Stimulated activated CD4-positive, alpha-beta T cell treated with anti-CD3 and anti-CD28 coated beads, Interleukin-15, amount 100 ng/mL, for 48 hours (primary cell): ENCODE measurements around the gene CD63.

Experiments used
- DNase-seq, 2 donors: peaks; one replicate each; pipeline ENCODE4 v3.0.0-alpha.2; 2020; ENCODE audit warnings: low read depth in 2 of 2

The CD63 gene

GRCh38 chr12:55704824-55705718, 23.7 kb downstream of the CD63 start:
- no peak for DNase-seq

GRCh38 chr12:55703901-55704761, 24.7 kb downstream of the CD63 start:
- no peak for DNase-seq

GRCh38 chr12:55703288-55703687, 25.5 kb downstream of the CD63 start:
- no peak for DNase-seq

- DNase-seq = no peak
Measured at GRCh38 chr12:55702861-55703260, 25.9 kb downstream of the CD63 start.

GRCh38 chr12:55700255-55701018, 28.4 kb downstream of the CD63 start:
- no peak for DNase-seq

- DNase-seq = no peak
Measured at GRCh38 chr12:55699471-55700055, 29.2 kb downstream of the CD63 start.

DNA sequence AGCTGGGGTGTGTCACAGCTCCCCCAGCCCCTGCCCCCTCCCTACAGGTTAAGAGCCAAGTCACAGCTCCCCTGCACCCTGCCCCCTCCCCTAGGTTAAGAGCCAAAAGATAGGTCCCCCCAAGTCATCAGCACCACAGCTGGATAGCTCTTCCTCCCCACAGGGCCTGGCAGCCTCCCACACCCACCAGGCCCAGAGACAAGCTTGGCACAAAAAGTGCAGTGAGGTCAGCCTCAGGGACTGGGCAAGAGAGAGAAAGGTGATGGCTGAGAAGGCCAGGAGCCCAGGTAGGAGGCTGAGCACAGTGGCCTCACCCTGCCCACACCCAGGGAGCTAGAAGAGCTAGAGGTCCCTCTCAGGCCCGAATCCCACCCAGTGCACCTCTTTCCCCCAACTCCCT, 29.8 kb downstream of the CD63 start:
- no peak for DNase-seq

GRCh38 chr12:55698241-55698955, 30.4 kb downstream of the CD63 start:
- DNase-seq = no peak

GRCh38 chr12:55697686-55698085, 31.1 kb downstream of the CD63 start:
- no peak for DNase-seq

- DNase-seq = no peak
Measured at GRCh38 chr12:55696796-55697462, 31.9 kb downstream of the CD63 start.

DNA sequence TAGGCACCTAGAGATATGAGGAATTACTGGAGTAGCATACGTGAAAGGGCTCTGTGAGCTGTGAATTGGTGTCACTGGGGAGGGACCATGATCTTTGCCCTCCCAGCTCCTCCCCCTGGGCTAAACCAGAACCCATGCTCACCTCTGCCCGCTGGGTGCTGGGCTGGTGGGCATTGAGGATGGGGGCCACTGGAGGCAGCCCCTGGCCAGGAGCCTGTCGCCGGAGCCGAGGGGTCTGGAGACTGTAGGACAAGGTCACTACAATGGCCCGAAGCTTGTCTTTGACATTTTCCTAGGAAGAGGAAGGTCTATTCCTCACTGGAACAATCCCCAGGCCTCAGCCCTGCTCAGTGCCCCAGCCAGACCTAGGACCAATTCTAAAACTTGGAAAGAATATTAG, 32.7 kb downstream of the CD63 start:
- no peak for DNase-seq

- no peak for DNase-seq
Measured at GRCh38 chr12:55695349-55695748, 33.5 kb downstream of the CD63 start.

GRCh38 chr12:55694651-55695050, 34.2 kb downstream of the CD63 start:
- no peak for DNase-seq

GRCh38 chr12:55694188-55694515, 34.7 kb downstream of the CD63 start:
- DNase-seq = no peak

- DNase-seq = no peak
Measured at GRCh38 chr12:55693323-55694187, 35.3 kb downstream of the CD63 start.

- DNase-seq = no peak
Measured at GRCh38 chr12:55692631-55693322, 36.0 kb downstream of the CD63 start.

DNA sequence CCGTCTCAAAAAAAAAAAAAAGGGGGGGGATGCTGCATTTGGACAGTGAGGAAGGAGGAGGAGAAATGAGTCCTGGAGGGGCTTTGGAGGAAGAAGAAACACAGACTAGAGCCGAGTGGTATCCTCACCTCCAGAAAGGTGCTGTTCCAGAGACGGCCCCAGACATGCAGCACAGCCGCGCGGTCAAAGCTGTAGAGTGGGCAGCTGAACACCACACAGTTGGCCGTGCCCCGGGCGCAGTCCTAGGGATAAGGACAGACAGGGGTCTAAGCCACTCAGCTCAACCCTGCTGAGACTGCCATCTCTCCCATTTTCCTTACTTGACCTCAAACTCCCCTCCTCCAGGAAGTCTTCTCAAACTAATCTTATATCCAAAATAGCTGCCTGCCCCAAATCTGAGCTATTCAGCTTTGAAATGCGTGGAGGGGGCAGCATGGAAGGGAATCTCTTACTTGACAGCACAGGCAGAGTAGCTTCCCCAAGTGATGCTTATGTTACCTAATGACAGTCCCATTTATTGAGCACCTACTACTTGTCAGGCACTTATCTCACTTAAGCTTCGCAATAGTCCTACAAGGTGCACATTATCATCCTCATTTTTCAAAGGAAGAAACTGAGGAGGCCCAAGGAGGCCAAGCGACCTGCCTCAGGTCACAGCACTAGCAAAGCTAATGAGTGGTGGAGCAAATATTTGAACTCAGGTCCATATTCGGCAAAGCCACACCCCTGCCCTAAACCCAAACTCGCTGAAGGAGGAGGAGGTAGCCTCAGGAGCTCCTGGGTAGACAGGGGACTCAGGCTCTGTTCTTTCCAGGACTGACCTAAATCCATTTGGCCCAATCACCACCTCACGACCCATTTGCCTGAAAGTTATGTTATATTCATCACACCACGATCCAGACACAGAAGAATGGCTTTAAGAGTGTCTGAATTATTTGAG, 39.8 kb downstream of the CD63 start:
- DNase-seq = no peak

GRCh38 chr12:55687746-55688145, 41.1 kb downstream of the CD63 start:
- peak; percentile 15 to 46 for DNase-seq
